GM12891 (cell line): ENCODE measurements around the gene PRKAR1B.

ENCODE experiments used
- POLR2A ChIP-seq: IDR thresholded peaks from 2 replicates; pipeline ENCODE4 v1.6.1; 2011; ENCODE audit warnings: low read depth, low read length, control low read depth
- POLR2AphosphoS5 ChIP-seq: IDR thresholded peaks from 2 replicates; pipeline ENCODE4 v1.6.1; 2011; ENCODE audit warnings: low read depth, low read length, control low read depth
- TAF1 ChIP-seq: IDR thresholded peaks from 2 replicates; pipeline ENCODE4 v1.6.1; 2011; ENCODE audit warnings: low read depth, low read length, control low read depth

GRCh38 chr7:690478-691360, 36.4 kb downstream of the PRKAR1B start:
- TF ChIP-seq POLR2AphosphoS5: no peak
- TF ChIP-seq TAF1: no peak
- TF ChIP-seq POLR2A: no peak
